HEK293 (cell line): ENCODE results near the gene SMIM14.

Experiments used
- CTCF ChIA-PET: fragments of 350-600 bp; formaldehyde crosslinking; extraction: SDS; loops from one replicate; lab custom pipeline; 2021; ENCODE audit warnings: antibody characterized with exemption; lab: Yijun Ruan, JAX
- POLR2A ChIA-PET: fragments of 300-600 bp; formaldehyde crosslinking; extraction: SDS; loops from one replicate; lab custom pipeline; 2020; ENCODE audit warnings: antibody characterized with exemption, inconsistent platforms; lab: Yijun Ruan, JAX
- H3K27ac ChIP-seq: fragments of 200-500 bp; sonication (Bioruptor generic); 2 replicates; pipeline ENCODE4 v1.5.1; 2014; ENCODE audit warnings: low read depth, low read length, control low read depth, inconsistent platforms; ENCODE audit errors: extremely low read depth
- H3K36me3 ChIP-seq, 2 experiments: fragments of 200-500 bp in 1 of 2; sonication (Bioruptor generic) in 1 of 2; 1 replicate in 1 of 2; 2 replicates in 1 of 2; pipeline ENCODE4 v1.5.1; 2014 to 2017; ENCODE audit warnings: inconsistent platforms in 2 of 2, low read length in 2 of 2; ENCODE audit not compliant: control insufficient read depth in 2 of 2, insufficient read depth in 1 of 2
- H3K4me1 ChIP-seq: fragments of 200-500 bp; sonication (Bioruptor generic); 2 replicates; pipeline ENCODE4 v1.5.1; 2014; ENCODE audit warnings: mild to moderate bottlenecking, low read length, inconsistent platforms; ENCODE audit not compliant: control insufficient read depth, insufficient read depth
- H3K4me3 ChIP-seq: 2 replicates; pipeline ENCODE4 v1.5.1; 2011; ENCODE audit warnings: low read depth, mild to moderate bottlenecking, control low read depth, low read length, moderate library complexity
- H3K9me3 ChIP-seq: fragments of 200-500 bp; sonication (Bioruptor generic); 2 replicates; pipeline ENCODE4 v1.5.1; 2014; ENCODE audit warnings: low read depth, low read length, inconsistent platforms; ENCODE audit not compliant: control insufficient read depth, insufficient read depth
- IKZF3 ChIP-seq: fragments of 450-650 bp; IDR thresholded peaks from 2 replicates; pipeline ENCODE4 v1.5.0; 2018; ENCODE audit warnings: missing biosample characterization, mild to moderate bottlenecking, missing genetic modification characterization, moderate library complexity
- KLF10 ChIP-seq: fragments of 450-650 bp; IDR thresholded peaks from 2 replicates; pipeline ENCODE4 v1.5.1; 2018; ENCODE audit warnings: missing biosample characterization, mild to moderate bottlenecking, missing genetic modification characterization
- MZF1 ChIP-seq: fragments of 450-650 bp; formaldehyde crosslinking; IDR thresholded peaks from 2 replicates; pipeline ENCODE4 v1.5.1; 2017; ENCODE audit warnings: missing biosample characterization, missing genetic modification characterization, borderline replicate concordance
- OSR2 ChIP-seq: fragments of 450-650 bp; formaldehyde crosslinking; IDR thresholded peaks from 2 replicates; pipeline ENCODE4 v1.5.1; 2016; ENCODE audit warnings: missing biosample characterization, missing genetic modification characterization
- OVOL3 ChIP-seq: fragments of 450-650 bp; formaldehyde crosslinking; IDR thresholded peaks from 2 replicates; pipeline ENCODE4 v1.5.1; 2016; ENCODE audit warnings: missing biosample characterization, missing genetic modification characterization
- SP7 ChIP-seq: fragments of 450-650 bp; formaldehyde crosslinking; IDR thresholded peaks from 2 replicates; pipeline ENCODE4 v1.5.1; 2016; ENCODE audit warnings: missing biosample characterization, missing genetic modification characterization
- ZIC2 ChIP-seq: fragments of 450-650 bp; formaldehyde crosslinking; IDR thresholded peaks from 2 replicates; pipeline ENCODE4 v1.5.1; 2016; ENCODE audit warnings: missing biosample characterization, missing genetic modification characterization
- ZNF10 ChIP-seq: fragments of 450-650 bp; formaldehyde crosslinking; IDR thresholded peaks from 2 replicates; pipeline ENCODE4 v1.5.1; 2017; ENCODE audit warnings: missing biosample characterization, missing genetic modification characterization
- ZNF132 ChIP-seq: fragments of 450-650 bp; formaldehyde crosslinking; IDR thresholded peaks from 2 replicates; pipeline ENCODE4 v1.5.1; 2017; ENCODE audit warnings: missing biosample characterization, missing genetic modification characterization, borderline replicate concordance
- ZNF19 ChIP-seq: fragments of 450-650 bp; formaldehyde crosslinking; IDR thresholded peaks from 2 replicates; pipeline ENCODE4; 2016; ENCODE audit warnings: missing biosample characterization, missing genetic modification characterization, low read depth
- ZNF2 ChIP-seq: fragments of 450-650 bp; formaldehyde crosslinking; IDR thresholded peaks from 2 replicates; pipeline ENCODE4 v1.5.1; 2016; ENCODE audit warnings: missing biosample characterization, missing genetic modification characterization
- ZNF223 ChIP-seq: fragments of 450-650 bp; formaldehyde crosslinking; IDR thresholded peaks from 2 replicates; pipeline ENCODE4 v1.5.1; 2016; ENCODE audit warnings: missing biosample characterization, missing genetic modification characterization
- ZNF335 ChIP-seq: fragments of 450-650 bp; formaldehyde crosslinking; conservative IDR thresholded peaks from 2 replicates; pipeline ENCODE4 v1.5.1; 2016; ENCODE audit warnings: missing biosample characterization, missing genetic modification characterization
- ZNF404 ChIP-seq: fragments of 450-650 bp; formaldehyde crosslinking; IDR thresholded peaks from 2 replicates; pipeline ENCODE4 v1.5.1; 2017; ENCODE audit warnings: missing biosample characterization, missing genetic modification characterization
- ZNF416 ChIP-seq: fragments of 450-650 bp; formaldehyde crosslinking; IDR thresholded peaks from 2 replicates; pipeline ENCODE4 v1.5.1; 2016; ENCODE audit warnings: missing biosample characterization, missing genetic modification characterization
- ZNF423 ChIP-seq: fragments of 450-650 bp; formaldehyde crosslinking; IDR thresholded peaks from 2 replicates; pipeline ENCODE4 v1.5.1; 2016; ENCODE audit warnings: missing biosample characterization, missing genetic modification characterization
- ZNF449 ChIP-seq: fragments of 450-650 bp; formaldehyde crosslinking; IDR thresholded peaks from 2 replicates; pipeline ENCODE4 v1.5.1; 2017; ENCODE audit warnings: missing biosample characterization, mild to moderate bottlenecking, missing genetic modification characterization, moderate library complexity
- ZNF514 ChIP-seq: fragments of 450-650 bp; formaldehyde crosslinking; IDR thresholded peaks from 2 replicates; pipeline ENCODE4 v1.5.1; 2016; ENCODE audit warnings: missing biosample characterization, missing genetic modification characterization
- ZNF692 ChIP-seq: fragments of 450-650 bp; formaldehyde crosslinking; IDR thresholded peaks from 2 replicates; pipeline ENCODE4 v1.5.1; 2016; ENCODE audit warnings: missing biosample characterization, missing genetic modification characterization
- TF ChIP-seq, protein P1 (sequence below): fragments of 450-650 bp; formaldehyde crosslinking; IDR thresholded peaks from 2 replicates; pipeline ENCODE4 v1.5.1; 2016; ENCODE audit warnings: missing biosample characterization, missing genetic modification characterization
- TF ChIP-seq, protein P2 (sequence below): fragments of 450-650 bp; formaldehyde crosslinking; IDR thresholded peaks from 2 replicates; pipeline ENCODE4 v1.5.1; 2016; ENCODE audit warnings: missing biosample characterization, missing genetic modification characterization
- TF ChIP-seq, protein P3 (sequence below): fragments of 450-650 bp; formaldehyde crosslinking; IDR thresholded peaks from 2 replicates; pipeline ENCODE4 v1.5.1; 2016; ENCODE audit warnings: missing biosample characterization, missing genetic modification characterization
- TF ChIP-seq, protein P4 (sequence below): fragments of 450-650 bp; formaldehyde crosslinking; IDR thresholded peaks from 2 replicates; pipeline ENCODE4 v1.5.1; 2016; ENCODE audit warnings: missing biosample characterization, missing genetic modification characterization, borderline replicate concordance

SMIM14 gene

DNA sequence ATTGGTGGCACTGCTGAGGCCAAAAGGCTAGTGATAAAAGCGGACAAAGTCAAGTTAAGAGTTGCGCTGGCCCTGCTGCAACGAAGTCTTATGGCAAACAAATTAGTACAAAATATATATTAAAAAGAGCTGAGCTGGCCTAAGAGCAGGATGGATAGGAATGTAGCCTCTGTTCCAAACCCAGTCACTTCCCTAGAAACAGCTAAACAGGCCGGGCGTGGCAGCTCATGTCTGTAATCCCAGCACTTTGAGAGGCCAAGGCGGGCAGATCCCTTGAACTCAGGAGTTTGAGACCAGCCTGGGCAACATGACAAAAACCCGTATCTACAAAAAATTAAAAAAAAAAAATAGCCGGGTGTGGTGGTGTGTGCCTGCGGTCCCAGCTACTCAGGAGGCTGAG lies 79.0 kb downstream of the SMIM14 start:
- no peak overlapping the region for H3K27ac ChIP-seq
- ChIA-PET POLR2A (no interaction called here), CTCF (no interaction called here)
- no peaks in the 10 kb centered on the region for H3K36me3 ChIP-seq
- H3K4me3 ChIP-seq: no peak overlapping the region
- TF ChIP-seq, protein P1, sequence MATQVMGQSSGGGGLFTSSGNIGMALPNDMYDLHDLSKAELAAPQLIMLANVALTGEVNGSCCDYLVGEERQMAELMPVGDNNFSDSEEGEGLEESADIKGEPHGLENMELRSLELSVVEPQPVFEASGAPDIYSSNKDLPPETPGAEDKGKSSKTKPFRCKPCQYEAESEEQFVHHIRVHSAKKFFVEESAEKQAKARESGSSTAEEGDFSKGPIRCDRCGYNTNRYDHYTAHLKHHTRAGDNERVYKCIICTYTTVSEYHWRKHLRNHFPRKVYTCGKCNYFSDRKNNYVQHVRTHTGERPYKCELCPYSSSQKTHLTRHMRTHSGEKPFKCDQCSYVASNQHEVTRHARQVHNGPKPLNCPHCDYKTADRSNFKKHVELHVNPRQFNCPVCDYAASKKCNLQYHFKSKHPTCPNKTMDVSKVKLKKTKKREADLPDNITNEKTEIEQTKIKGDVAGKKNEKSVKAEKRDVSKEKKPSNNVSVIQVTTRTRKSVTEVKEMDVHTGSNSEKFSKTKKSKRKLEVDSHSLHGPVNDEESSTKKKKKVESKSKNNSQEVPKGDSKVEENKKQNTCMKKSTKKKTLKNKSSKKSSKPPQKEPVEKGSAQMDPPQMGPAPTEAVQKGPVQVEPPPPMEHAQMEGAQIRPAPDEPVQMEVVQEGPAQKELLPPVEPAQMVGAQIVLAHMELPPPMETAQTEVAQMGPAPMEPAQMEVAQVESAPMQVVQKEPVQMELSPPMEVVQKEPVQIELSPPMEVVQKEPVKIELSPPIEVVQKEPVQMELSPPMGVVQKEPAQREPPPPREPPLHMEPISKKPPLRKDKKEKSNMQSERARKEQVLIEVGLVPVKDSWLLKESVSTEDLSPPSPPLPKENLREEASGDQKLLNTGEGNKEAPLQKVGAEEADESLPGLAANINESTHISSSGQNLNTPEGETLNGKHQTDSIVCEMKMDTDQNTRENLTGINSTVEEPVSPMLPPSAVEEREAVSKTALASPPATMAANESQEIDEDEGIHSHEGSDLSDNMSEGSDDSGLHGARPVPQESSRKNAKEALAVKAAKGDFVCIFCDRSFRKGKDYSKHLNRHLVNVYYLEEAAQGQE (tag by site-specific recombination): no peak
- TF ChIP-seq, protein P2, sequence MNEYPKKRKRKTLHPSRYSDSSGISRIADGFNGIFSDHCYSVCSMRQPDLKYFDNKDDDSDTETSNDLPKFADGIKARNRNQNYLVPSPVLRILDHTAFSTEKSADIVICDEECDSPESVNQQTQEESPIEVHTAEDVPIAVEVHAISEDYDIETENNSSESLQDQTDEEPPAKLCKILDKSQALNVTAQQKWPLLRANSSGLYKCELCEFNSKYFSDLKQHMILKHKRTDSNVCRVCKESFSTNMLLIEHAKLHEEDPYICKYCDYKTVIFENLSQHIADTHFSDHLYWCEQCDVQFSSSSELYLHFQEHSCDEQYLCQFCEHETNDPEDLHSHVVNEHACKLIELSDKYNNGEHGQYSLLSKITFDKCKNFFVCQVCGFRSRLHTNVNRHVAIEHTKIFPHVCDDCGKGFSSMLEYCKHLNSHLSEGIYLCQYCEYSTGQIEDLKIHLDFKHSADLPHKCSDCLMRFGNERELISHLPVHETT (tag by site-specific recombination): no peak
- no peak for TF ChIP-seq ZNF449
- TF ChIP-seq ZNF423 (tag by site-specific recombination): no peak
- TF ChIP-seq, protein P3, sequence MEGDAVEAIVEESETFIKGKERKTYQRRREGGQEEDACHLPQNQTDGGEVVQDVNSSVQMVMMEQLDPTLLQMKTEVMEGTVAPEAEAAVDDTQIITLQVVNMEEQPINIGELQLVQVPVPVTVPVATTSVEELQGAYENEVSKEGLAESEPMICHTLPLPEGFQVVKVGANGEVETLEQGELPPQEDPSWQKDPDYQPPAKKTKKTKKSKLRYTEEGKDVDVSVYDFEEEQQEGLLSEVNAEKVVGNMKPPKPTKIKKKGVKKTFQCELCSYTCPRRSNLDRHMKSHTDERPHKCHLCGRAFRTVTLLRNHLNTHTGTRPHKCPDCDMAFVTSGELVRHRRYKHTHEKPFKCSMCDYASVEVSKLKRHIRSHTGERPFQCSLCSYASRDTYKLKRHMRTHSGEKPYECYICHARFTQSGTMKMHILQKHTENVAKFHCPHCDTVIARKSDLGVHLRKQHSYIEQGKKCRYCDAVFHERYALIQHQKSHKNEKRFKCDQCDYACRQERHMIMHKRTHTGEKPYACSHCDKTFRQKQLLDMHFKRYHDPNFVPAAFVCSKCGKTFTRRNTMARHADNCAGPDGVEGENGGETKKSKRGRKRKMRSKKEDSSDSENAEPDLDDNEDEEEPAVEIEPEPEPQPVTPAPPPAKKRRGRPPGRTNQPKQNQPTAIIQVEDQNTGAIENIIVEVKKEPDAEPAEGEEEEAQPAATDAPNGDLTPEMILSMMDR (tag by site-specific recombination): no peak
- TF ChIP-seq OSR2 (tag by site-specific recombination): no peak
- TF ChIP-seq, protein P4, sequence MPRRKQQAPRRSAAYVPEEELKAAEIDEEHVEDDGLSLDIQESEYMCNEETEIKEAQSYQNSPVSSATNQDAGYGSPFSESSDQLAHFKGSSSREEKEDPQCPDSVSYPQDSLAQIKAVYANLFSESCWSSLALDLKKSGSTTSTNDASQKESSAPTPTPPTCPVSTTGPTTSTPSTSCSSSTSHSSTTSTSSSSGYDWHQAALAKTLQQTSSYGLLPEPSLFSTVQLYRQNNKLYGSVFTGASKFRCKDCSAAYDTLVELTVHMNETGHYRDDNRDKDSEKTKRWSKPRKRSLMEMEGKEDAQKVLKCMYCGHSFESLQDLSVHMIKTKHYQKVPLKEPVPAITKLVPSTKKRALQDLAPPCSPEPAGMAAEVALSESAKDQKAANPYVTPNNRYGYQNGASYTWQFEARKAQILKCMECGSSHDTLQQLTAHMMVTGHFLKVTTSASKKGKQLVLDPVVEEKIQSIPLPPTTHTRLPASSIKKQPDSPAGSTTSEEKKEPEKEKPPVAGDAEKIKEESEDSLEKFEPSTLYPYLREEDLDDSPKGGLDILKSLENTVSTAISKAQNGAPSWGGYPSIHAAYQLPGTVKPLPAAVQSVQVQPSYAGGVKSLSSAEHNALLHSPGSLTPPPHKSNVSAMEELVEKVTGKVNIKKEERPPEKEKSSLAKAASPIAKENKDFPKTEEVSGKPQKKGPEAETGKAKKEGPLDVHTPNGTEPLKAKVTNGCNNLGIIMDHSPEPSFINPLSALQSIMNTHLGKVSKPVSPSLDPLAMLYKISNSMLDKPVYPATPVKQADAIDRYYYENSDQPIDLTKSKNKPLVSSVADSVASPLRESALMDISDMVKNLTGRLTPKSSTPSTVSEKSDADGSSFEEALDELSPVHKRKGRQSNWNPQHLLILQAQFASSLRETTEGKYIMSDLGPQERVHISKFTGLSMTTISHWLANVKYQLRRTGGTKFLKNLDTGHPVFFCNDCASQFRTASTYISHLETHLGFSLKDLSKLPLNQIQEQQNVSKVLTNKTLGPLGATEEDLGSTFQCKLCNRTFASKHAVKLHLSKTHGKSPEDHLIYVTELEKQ (tag by site-specific recombination): no peak
- TF ChIP-seq ZNF2 (tag by site-specific recombination): no peak
- no peak for TF ChIP-seq SP7 (tag by site-specific recombination)
- TF ChIP-seq ZNF404 (tag by site-specific recombination): no peak
- TF ChIP-seq ZNF132 (tag by site-specific recombination): no peak
- no peak for TF ChIP-seq ZNF514
- H3K9me3 ChIP-seq: no peaks in the 10 kb centered on the region
- H3K4me1 ChIP-seq: 0 out of 2 replicates have a peak, but pooled peaks cover 2% of the 10 kb centered on the region

DNA sequence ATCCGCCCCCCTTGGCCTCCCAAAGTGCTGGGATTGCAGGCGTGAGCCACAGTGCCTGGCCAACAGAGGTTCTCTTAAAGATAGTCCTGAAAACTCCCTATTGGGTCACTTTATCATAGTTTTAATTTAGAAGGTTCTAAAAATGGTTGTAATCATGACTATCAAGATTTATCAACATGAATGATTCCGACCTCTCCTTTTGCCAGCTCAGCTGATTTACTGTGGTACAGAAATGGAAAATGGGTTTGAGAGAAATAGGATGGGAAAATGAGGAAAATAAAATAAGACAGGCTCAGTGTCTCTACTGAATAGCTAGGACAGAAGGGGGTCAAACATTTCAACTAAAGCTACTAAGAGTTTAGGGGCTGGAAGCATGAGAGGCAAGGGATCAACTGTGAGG lies 83.2 kb downstream of the SMIM14 start:
- Histone ChIP-seq H3K36me3 (no peaks in the 10 kb centered on the region), H3K4me1 (0 out of 2 replicates have a peak, but pooled peaks cover 2% of the 10 kb centered on the region), H3K27ac (no peak overlapping the region), H3K4me3 (no peak overlapping the region), H3K9me3 (no peaks in the 10 kb centered on the region)
- CTCF ChIA-PET: interaction anchor here (0.7 kb wide), 1 partner anchor 846 kb away, joined by 3 read pairs; no protein-coding TSS in a partner anchor
- POLR2A ChIA-PET: no interaction called here
- TF ChIP-seq ZNF416: no peak
- no peak for TF ChIP-seq ZNF692 (tag by site-specific recombination)
- TF ChIP-seq IKZF3 (tag by site-specific recombination): no peak
- TF ChIP-seq OVOL3 (tag by site-specific recombination): no peak
- no peak for TF ChIP-seq ZIC2 (tag by site-specific recombination)
- TF ChIP-seq ZNF335 (tag by site-specific recombination): no peak
- TF ChIP-seq ZNF2 (tag by site-specific recombination): no peak
- no peak for TF ChIP-seq ZNF10 (tag by site-specific recombination)
- no peak for TF ChIP-seq ZNF19 (tag by site-specific recombination)
- TF ChIP-seq ZNF223: no peak
- no peak for TF ChIP-seq MZF1 (tag by site-specific recombination)
- TF ChIP-seq KLF10 (tag by site-specific recombination): no peak
